NCI-H748 (cell line): ENCODE data around the gene TMPRSS3.
"Not testable (repeated sequence)": the region's sequence is repeated elsewhere in the genome, so short reads cannot be mapped to it uniquely, and the experiment has no call there.

ENCODE experiments used
- DNase-seq: peaks from one replicate; lab custom pipeline; 2025; ENCODE audit not compliant: unreplicated experiment; lab: John Stamatoyannopoulos, UW

Gene TMPRSS3

DNA sequence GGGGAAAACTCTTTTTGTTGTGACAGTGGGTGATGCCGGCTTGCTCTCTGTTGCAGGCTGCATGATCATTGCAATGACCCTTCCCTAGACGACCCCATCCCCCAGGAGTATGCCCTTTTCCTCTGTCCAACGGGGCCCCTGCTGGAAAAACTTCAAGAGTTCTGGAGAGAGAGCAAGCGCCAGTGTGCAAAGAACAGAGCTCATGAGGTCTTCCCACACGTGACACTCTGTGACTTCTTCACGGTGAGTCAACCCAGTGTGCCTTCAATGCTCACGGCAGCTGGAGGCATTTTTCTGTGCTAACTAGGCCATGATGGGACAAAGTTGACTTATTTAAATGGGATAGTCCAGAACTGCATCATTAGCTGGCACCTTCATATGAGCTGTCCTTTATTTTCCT, 13.5 kb upstream of the TMPRSS3 start:
- DNase-seq: no peak

DNA sequence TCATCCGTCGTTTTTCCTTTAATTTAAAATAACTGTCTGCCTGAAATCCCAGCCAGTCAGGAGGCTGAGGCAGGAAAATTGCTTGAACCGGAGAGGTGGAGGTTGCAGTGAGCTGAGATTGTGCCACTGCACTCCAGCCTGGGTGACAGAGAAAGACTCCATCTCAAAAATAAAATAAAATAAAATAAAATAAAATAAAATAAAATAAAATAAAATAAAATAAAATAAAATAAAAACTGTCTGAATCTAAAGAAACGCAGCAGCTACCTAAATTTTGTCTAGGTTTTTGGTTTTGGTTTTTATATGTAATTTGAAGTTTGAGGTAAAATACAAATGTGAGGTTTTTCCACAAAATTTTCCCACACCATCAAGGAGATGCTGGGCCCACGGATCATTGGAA, 12.9 kb upstream of the TMPRSS3 start:
- DNase-seq: not testable (repeated sequence)

DNA sequence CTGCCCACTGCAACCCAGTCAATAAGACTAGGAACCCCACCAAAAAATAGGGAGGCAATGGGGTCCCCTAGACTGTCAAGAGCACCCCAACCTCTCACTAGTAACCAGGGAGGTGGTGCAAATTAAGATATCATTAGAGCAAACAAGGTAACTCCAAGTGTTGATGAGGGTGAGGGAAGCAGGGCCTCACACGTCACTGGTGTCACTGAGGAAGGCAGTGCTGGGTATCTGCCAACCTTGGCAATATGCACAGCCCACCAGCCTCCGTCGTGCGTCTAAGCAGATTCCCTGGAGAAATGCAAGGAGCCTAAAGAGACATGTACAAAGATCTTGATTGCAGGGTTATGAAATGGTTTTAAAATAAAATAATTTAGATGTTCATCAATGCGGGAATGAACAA, 11.6 kb upstream of the TMPRSS3 start:
- no peak for DNase-seq

DNA sequence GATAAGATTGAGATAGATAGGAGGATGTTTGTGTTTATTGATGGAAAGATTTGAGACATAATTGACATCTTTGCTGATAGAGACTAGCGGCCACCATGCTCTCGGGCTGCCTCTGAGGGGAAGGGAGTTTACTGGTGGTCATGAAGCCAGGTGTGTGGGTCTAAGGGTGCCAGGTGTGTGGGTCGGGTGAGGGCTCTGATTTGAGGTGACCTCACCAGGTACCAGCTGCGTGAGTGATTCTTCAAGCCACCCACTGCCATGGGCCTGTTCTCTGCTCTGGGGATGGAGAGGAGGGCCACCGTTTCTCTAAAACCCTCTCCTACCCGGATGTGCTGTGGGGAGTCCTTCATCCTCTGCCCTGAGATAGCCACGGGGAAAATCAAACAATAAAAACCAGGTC, 11.0 kb upstream of the TMPRSS3 start:
- no peak for DNase-seq

DNA sequence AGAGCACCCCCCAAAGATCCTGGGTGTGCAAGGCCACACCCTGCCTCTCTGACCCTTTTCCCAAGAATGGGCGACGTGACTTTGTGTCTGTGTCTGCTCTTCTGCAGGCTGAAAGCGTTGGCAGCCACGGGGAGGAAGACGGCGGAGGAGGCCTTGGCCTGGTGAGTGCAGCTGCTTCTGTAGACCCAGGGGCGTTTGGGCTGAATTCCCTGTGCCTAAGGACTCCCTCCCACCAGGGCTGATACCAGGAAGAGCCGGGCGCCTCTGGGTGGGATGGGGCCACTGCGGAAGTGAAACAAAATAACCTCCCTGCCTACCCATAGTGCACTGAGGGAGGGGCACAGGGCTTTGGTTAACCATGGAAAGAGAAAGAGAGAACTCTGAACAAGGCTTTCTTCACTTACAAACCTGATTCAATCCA, 10.4 kb upstream of the TMPRSS3 start:
- no peak for DNase-seq

DNA sequence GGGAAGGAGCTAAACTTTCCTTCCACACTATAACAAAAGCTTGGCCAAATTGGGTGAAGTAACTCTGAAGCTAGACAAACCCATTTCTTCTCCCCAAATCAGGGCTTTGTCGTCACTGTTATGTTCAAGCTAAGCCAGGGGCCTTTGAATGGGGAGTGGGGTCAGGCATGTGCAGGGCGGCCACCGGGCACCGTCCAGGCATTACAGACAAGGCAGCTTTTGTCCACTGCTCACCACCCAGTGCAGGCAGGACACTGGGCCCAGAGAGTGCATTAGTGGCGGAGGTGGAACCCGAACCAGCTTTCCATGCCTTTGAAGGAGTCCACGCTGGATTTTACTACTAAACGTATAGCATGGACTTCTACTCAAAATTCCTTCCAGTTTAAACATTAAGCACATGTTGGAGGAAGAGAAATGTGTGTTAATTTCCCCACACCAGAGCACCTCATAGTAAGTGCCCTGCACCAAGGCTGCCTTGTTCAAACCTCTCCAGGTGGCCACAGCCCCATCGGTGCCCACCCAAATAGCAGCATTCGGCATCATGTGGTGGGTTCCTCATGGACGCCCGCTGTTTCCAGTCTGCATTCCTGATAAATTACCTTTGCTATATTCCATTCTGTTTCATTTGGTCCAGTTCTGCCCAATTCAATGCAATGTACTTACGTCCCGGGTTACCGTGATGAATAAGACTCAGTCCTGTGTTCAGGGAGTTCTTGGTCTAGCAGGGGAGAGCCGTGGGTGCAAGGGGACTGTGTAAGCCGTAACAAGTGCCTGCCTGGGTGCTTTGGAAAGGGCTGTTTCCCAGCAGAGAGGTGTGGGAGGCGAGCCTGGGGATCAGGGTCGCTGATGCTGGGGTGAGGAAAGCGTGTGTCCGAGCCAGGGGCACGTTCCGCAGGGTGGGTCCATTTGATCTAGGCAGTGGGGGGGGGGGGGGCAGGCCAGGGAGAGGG, 9.5 kb upstream of the TMPRSS3 start:
- DNase-seq: no peak

DNA sequence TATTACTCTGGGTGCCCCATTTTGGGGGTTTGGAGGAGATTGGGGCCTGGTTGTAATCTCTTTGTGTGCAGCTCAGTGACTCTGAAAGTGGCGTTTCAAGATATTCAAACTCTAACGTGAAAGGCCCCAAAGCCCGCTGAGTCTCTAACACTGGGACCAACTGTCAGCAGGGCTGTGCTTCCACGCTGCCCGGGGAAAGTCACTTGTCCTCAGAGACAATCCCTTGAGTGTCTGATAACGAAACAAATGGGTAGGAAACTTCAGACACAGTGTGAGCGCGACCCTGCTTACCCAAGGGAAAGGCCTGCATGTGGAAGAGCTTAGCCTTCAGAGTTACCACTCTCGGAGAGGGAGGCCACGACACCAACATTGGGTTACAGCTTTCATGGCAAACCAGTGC, 8.7 kb upstream of the TMPRSS3 start:
- no peak for DNase-seq

DNA sequence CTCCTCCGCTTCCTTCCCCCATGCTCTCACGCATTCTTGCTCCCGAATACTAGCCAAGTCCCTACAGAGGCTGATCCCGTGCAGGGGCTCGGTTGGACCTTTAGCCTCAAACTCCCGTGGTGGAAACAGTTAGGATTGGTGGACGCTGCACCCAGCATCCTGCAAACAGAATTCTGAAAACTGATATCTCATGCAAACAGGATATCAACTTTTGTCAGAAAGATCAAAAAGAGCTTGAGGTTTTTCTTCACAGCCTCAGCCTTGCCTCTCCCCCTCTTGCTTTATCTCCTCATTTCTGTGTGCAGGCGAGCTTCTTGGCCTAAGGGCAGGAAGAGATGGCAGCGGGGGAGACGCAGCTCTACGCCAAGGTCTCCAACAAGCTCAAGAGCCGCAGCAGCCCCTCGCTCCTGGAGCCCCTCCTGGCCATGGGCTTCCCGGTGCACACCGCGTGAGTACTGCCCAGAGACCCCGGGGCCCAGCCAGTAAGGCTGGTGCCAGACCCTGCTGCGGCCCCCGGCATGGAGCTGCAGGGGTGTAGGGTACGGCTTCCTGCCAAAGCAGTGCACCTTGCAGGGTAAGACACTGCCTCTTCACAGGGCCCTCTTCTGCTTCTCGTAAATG, 7.9 kb upstream of the TMPRSS3 start, which contains the start of gene UBASH3A:
UBASH3A (plus strand) TSS at position 292 of the 621 bp plus-strand sequence; CDS start at position 336, 44 bp downstream.
- DNase-seq: no peak

DNA sequence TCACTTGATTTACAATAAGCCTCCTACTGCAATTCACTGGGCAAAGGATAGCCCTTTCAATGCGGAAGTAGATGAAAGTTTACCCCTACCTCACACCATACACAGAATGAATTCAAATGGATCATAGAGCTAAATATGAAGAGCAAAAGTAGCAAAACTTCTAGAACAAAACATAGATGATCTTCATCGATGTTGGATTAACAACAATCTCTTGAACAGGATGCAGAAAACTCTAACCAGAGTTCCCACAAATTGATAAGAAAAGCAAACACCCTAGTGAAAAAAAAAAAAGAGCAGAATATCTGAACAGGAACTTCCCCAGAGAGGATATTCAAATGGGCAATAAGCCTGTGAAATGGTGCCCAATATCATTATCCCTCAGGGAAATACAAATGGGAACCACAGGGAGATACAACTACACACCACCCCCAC, 6.0 kb upstream of the TMPRSS3 start:
- no peak for DNase-seq

DNA sequence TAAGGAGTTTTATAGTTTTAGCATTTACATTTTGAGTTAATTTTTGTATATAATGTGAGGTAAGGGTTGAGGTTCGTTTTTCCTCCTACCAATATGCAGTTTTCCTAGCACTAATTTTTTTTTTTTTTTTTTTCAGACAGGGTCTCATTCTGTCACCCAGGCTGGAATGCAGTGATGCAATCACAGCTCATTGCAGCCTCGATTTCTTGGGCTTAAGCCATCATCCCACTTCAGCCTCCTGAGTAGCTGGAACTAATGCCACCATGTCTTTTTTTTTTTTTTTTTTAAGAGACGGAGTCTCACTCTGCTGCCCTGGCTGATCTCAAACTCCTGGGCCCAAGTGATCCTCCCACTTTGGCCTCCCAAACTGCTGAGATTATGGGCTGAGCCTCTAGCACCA, 5.3 kb upstream of the TMPRSS3 start:
- DNase-seq: no peak

DNA sequence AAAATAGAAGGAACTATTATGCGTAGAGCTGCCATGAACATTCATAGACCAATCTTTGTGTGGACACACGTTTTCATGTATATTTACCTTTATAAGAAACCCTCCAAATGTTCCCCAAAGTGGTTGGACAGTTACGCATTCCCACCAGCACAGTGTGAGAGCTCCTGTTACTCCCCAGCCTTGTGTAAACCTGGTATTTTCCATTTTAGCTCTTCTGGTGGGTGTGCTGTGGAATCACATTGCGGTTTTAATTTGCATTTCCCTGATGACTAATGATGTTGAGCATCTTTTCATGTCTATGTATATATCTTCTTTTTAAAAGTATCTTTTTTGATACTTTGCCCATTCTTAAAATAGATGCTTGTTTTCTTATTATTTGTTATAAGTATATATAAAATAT, 4.7 kb upstream of the TMPRSS3 start:
- DNase-seq: no peak

DNA sequence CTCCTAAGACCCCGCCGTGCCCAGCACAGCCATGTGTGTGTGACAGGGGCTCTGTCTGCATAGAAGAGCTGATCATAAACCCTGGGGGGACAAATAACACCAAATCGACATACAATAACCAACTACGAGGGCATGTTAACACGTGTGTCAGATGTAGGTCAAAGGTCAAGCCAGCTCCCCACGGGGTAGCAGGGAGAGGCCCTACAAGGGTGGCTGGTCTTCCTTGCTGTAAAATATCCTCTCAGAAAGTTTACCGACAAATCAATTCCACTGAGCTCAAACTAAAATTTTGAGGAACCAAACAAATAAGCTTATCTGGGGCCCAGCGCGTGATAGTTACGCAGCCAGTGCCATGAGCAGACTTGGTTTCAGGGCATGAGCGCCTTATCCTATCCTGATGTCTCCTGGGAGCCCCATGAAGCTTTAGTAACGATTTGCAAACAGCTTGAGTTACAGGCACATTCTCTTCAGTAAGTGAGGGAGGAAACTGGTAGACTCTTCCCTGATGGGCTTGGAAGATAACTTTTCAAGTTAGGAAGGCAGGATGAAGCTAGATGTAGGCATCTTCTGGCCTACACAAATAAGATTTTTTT, 2.7 kb upstream of the TMPRSS3 start:
- DNase-seq: peak; percentile 7

DNA sequence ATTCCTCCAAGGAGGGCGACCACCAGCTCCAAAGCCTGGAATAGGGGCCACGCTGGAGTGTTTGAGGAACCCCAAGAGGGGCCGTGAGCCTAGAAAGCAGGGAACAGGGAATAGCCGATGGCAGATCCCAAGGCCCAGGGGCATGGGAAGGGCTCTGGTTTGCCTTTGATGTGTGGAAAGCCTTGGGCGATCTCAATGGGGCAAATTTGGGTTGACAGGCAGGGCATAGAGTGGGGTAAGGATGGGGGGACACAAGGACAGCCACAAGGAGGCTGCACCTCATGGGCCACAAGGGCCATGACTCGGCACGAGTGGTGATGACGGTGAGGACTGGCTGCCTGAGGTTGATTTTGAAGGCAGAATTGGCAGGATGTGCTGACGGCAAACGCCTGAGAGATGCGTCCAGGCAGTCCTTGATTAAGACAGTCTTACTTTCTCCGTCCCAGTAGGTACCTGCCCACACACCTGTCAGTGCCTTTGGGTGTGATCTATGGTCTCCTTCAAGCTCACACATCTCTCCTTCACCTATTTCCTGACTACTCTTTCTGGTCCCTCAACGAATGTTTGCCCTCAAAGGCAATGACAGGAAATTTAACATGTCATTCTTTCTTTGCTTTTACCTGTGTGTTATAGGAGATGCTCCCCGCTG, 2.0 kb upstream of the TMPRSS3 start:
- DNase-seq: no peak

DNA sequence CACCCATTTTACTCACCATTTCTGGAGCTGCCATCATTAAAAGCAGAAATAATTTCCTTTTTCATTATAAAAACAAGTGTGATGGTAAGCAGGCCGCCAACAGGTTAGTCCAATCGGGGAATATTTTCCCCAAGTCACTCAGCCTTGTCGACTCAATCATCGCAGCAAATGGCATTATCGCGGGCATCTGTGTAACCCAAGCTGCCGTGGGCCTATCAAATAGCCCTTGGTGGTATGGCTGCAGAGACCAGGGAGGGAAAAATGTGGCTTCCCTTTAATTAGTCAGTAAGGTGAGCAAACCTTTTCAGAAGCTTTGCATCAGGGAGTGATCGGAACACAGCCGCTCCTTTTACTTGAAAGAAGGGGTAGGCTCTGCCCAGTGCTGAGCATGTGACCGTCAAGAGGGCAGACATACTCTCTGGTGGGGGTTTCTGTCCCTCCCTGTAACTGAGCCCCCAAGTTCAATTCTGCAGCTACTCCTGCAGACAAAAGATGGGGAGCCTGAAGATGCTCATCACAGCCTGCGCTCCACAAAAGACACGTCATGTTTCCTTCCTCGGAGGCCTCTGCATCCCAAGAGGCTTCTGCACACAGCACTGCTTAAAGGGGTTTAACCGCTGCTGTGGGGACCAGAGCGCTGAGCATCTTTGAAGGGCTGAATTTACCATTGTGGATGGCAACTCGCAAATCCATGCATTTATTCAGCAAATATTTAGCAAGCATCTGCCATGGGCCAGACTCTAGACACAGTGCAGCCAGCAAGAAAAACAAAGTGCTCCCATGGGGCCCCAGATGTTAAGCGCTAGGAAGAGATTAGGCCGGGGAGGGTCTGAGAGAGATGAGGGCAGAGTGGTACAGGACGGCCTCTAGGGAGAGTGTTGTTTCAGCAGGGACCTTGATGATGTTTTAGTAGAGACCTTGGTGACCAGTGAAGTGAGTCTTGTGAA, 1.2 kb upstream of the TMPRSS3 start:
- no peak for DNase-seq

DNA sequence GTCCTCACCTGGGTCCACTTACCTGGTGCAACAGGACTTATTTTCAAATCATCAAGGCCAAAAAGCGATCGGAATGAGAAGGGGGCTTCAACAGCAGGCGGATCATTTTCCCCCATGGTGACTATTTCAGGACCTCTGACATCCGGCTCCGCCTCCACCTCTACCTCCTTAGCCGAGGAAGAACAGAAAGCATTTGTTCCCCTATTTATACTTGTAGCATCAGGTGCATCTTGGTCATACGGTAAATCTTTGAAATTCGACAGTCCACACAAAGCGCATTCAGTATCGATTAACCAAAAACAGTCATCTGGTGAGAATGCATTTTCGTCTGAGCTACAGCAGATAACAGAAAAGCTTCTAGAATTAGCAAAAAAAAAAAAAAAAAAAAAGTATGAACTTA, 550 bp downstream of the TMPRSS3 start:
- DNase-seq: no peak

DNA sequence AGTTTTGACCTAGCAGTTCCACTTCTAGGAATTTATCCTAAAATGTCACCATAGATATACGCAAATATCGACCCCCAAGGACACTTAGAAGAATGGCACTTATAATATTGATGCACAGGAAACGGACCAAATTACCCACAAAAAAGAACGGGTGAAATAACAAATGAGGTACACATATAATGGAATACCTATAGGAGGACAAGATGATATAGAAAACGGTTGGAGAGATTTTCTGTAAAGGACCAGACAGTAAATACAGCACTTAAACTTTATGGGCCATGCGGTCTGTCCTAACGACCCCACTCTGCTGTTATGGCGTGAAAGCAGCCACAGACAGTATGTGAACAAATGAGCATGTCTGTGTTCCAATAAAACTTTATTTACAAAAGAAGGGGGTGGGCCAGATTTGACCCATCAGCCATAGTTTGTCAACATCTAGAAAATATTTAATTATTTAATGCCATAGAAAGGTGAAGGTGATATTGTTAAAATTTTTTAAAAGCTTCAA, 2.4 kb downstream of the TMPRSS3 start:
- DNase-seq: peak; percentile 45

DNA sequence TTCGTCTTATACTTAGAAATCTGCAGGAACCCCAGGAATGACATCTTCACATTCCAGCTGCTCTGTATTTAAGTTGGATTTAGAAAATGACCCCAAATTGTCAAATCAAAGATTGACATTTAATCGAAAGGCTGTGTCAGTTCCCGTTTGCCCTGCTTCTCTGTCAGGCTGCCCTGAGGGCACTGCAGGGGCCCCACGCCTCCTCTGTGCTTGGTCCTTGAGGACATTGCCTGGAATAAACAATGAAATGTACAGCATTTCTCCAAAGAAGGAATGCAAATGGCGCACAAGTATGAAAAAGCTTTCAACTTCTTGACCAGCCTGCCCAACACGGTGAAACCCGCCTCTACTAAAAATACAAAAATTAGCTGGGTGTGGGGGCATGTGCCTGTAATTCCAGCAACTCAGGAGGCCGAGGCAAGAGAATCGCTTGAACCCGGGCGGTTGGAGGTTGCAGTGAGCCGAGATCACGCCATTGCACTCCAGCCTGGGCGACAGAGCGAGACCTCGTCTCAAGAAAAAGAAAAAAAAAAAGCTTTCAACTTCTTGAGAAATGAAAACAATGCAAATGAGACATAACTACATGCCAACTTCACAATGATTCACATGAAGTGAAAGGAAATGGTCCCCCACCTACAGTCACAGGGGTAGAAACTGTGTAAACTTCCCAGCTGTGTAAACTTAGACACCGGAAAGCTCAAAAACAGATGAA, 3.0 kb downstream of the TMPRSS3 start:
- DNase-seq: no peak

DNA sequence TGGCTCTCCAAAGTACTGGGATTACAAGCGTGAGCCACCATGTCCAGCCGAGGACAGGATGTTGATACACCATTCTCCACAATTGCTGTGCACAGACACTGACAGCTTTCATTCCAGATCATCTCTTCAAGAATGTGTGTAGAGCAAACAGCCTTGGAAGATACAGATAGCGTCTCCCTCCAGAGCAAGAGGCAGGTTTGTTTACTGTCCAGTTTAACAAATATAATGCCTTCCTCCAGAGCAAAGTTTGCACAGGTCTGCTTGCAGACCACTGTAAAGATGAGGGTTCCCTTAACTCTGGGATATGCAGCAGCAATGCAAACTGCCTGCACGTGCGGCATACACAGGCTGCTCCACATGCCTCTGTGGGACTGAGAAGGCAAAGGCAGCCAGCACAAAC, 4.6 kb downstream of the TMPRSS3 start:
- no peak for DNase-seq

DNA sequence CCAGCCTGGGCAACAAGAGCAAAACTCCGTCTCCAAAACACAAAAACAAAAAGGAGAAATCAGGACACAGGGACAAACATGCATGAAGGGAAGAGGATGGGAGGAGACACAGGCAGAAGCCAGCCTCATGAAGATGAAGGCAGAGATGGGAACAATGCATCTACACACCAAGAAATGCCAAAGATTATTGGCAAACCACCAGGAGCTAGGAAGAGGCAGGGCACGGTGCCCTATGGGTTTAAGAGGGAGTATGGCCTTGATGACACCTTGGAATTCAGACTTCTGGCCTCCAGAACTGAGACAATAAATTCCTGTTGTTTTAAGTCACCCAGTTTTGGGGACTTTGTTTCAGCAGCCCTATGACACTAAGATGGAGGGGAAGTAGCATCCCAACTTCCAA, 5.2 kb downstream of the TMPRSS3 start:
- no peak for DNase-seq
